Measurements from ENCODE around the gene IFI27L1.

Gene IFI27L1

DNA sequence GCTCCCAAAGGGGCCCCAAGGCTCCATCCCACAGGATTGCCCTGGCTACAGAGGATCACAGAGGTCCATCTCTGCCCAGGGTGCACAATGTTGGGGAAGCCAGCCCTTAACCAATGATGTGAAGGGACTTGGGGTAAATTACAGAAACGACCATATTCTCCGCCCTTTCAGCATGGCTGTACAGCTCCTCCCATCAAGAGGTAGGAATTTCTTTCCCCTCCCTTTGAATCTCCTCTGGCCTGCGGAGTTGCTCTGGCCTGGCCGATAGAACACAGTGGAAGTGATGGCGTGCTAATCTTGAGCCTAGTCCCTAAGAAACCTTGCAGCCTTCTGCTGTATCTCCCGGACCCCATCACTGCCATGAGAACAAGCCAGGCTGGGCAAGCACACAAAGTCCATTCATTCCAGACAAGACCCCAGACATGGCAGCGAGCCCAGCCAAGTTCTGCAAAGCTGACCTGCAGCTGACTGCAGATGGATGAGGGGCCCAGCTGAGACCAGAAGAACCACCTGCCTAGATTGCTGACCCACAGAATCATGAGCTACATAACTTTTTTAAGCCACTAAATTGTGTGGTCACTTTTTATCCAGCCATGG is 22.5 kb downstream of the IFI27L1 start:
- H3K4me3 ChIP-seq (ENCODE audit: low read length, poor library complexity, severe bottlenecking): no peak overlapping the region
- no peaks in the 10 kb centered on the region for H3K9me2 ChIP-seq (replicated peaks; ENCODE audit: low read depth, low read length)
- no peaks in the 10 kb centered on the region for H3F3A ChIP-seq (ENCODE audit: low read depth)
- H3K9ac ChIP-seq (ENCODE audit: low read depth, low read length, poor library complexity, severe bottlenecking): no peak overlapping the region
- H3K36me3 ChIP-seq (ENCODE audit: insufficient read depth, low read length): no peaks in the 10 kb centered on the region
- no peaks in the 10 kb centered on the region for H3K79me2 ChIP-seq (ENCODE audit: insufficient read depth, low read length)
- TF ChIP-seq EZH2phosphoT487 (IDR thresholded peaks at IDR 0.05; ENCODE audit: borderline replicate concordance) (no peak), CTCF (conservative IDR thresholded peaks at IDR 0.05; ENCODE audit: low read length) (no peak)
- H3K9me3 ChIP-seq (ENCODE audit: insufficient read depth, low read depth, low read length): no peaks in the 10 kb centered on the region
- H3K4me2 ChIP-seq (ENCODE audit: low read depth, low read length, poor library complexity, severe bottlenecking): no peak overlapping the region
- no peaks in the 10 kb centered on the region for H3K4me1 ChIP-seq (ENCODE audit: insufficient read depth, low read length, poor library complexity, severe bottlenecking)
- H3K27me3 ChIP-seq (ENCODE audit: insufficient read depth, low read length, poor library complexity, severe bottlenecking): no peaks in the 10 kb centered on the region
- no peak overlapping the region for H2AFZ ChIP-seq (ENCODE audit: low read length)
- H4K20me1 ChIP-seq (ENCODE audit: insufficient read depth, low read length, poor library complexity, severe bottlenecking): no peaks in the 10 kb centered on the region

DNA sequence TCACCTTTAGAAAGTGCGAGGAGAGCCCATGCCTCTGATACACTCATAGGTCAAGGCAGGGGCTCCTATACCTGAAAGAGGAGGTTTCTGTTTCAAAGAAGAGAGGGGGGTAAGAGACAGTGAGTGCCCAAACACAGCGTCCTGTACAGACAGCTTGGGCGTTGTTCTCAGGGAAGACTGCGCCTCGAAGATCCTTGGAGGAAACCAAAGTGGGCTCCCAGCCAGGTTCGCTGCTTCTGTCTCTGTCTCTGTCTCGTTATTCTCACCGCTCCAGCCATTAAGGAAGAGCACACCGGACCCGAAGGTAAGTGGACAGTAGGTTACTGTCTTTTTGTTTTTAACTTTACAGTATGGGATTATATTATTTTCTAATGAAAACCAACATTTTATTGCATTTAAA is 23.6 kb downstream of the IFI27L1 start:
- Histone ChIP-seq H3K27me3 (ENCODE audit: insufficient read depth, low read length, poor library complexity, severe bottlenecking) (no peaks in the 10 kb centered on the region), H3K4me2 (ENCODE audit: low read depth, low read length, poor library complexity, severe bottlenecking) (no peak overlapping the region), H3K9me3 (ENCODE audit: insufficient read depth, low read depth, low read length) (no peaks in the 10 kb centered on the region), H3K9ac (ENCODE audit: low read depth, low read length, poor library complexity, severe bottlenecking) (no peak overlapping the region), H3K36me3 (ENCODE audit: insufficient read depth, low read length) (no peaks in the 10 kb centered on the region), H3K4me1 (ENCODE audit: insufficient read depth, low read length, poor library complexity, severe bottlenecking) (no peaks in the 10 kb centered on the region), H3K4me3 (ENCODE audit: low read length, poor library complexity, severe bottlenecking) (no peak overlapping the region), H4K20me1 (ENCODE audit: insufficient read depth, low read length, poor library complexity, severe bottlenecking) (no peaks in the 10 kb centered on the region), H3K9me2 (replicated peaks; ENCODE audit: low read depth, low read length) (no peaks in the 10 kb centered on the region), H3F3A (ENCODE audit: low read depth) (no peaks in the 10 kb centered on the region), H2AFZ (ENCODE audit: low read length) (no peak overlapping the region), H3K79me2 (ENCODE audit: insufficient read depth, low read length) (no peaks in the 10 kb centered on the region)
- TF ChIP-seq CTCF (conservative IDR thresholded peaks at IDR 0.05; ENCODE audit: low read length): no peak
- TF ChIP-seq EZH2phosphoT487 (IDR thresholded peaks at IDR 0.05; ENCODE audit: borderline replicate concordance): no peak

- Histone ChIP-seq H3K9me2 (replicated peaks; ENCODE audit: low read depth, low read length) (no peaks in the 10 kb centered on the region), H2AFZ (ENCODE audit: low read length) (no peak overlapping the region), H3K79me2 (ENCODE audit: insufficient read depth, low read length) (no peaks in the 10 kb centered on the region), H3K9ac (ENCODE audit: low read depth, low read length, poor library complexity, severe bottlenecking) (no peak overlapping the region), H3K4me1 (ENCODE audit: insufficient read depth, low read length, poor library complexity, severe bottlenecking) (no peaks in the 10 kb centered on the region), H4K20me1 (ENCODE audit: insufficient read depth, low read length, poor library complexity, severe bottlenecking) (no peaks in the 10 kb centered on the region), H3K27me3 (ENCODE audit: insufficient read depth, low read length, poor library complexity, severe bottlenecking) (no peaks in the 10 kb centered on the region), H3F3A (ENCODE audit: low read depth) (no peaks in the 10 kb centered on the region), H3K4me2 (ENCODE audit: low read depth, low read length, poor library complexity, severe bottlenecking) (no peak overlapping the region), H3K4me3 (ENCODE audit: low read length, poor library complexity, severe bottlenecking) (no peak overlapping the region), H3K36me3 (ENCODE audit: insufficient read depth, low read length) (no peaks in the 10 kb centered on the region), H3K9me3 (ENCODE audit: insufficient read depth, low read depth, low read length) (no peaks in the 10 kb centered on the region)
- TF ChIP-seq EZH2phosphoT487 (IDR thresholded peaks at IDR 0.05; ENCODE audit: borderline replicate concordance) (no peak), CTCF (conservative IDR thresholded peaks at IDR 0.05; ENCODE audit: low read length) (no peak)
Observed at GRCh38 chr14:94109915-94110250, 28.8 kb downstream of the IFI27L1 start.

Measured in Loucy (cell line).